KOPT-K1 (cell line): ENCODE data around the gene HOXD9.

Experiments used
- H3K27ac ChIP-seq: fragments of 200-600 bp; sonication (generic); 2 replicates; pipeline ENCODE4 v1.5.1; 2016; ENCODE audit warnings: antibody characterized with exemption, mild to moderate bottlenecking, low read depth, low read length; ENCODE audit not compliant: poor library complexity, severe bottlenecking
- H3K36me3 ChIP-seq: fragments of 200-600 bp; sonication (generic); 2 replicates; pipeline ENCODE4 v1.5.1; 2017; ENCODE audit warnings: antibody characterized with exemption, mild to moderate bottlenecking, low read length, moderate library complexity; ENCODE audit not compliant: insufficient read depth
- H3K9me3 ChIP-seq: fragments of 200-600 bp; sonication (generic); 2 replicates; pipeline ENCODE4 v1.5.1; 2017; ENCODE audit warnings: antibody characterized with exemption, low read length, mild to moderate bottlenecking; ENCODE audit not compliant: insufficient read depth, poor library complexity, severe bottlenecking

HOXD9 gene

GRCh38 chr2:176142281-176142680, 19.8 kb downstream of the HOXD9 start:
- H3K36me3 ChIP-seq = no peaks in the 10 kb centered on the region
- no peaks in the 10 kb centered on the region for H3K9me3 ChIP-seq
- no peak overlapping the region for H3K27ac ChIP-seq

- Histone ChIP-seq H3K36me3 (no peaks in the 10 kb centered on the region), H3K9me3 (no peaks in the 10 kb centered on the region), H3K27ac (no peak overlapping the region)
Measured at GRCh38 chr2:176145085-176145969, 22.8 kb downstream of the HOXD9 start.

- Histone ChIP-seq H3K36me3 (no peaks in the 10 kb centered on the region), H3K9me3 (no peaks in the 10 kb centered on the region), H3K27ac (no peak overlapping the region)
Measured at GRCh38 chr2:176146101-176146500, 23.6 kb downstream of the HOXD9 start.

- H3K9me3 ChIP-seq = no peaks in the 10 kb centered on the region
- no peak overlapping the region for H3K27ac ChIP-seq
- no peaks in the 10 kb centered on the region for H3K36me3 ChIP-seq
Measured at GRCh38 chr2:176146645-176147044, 24.1 kb downstream of the HOXD9 start.

GRCh38 chr2:176147210-176147799, 24.8 kb downstream of the HOXD9 start:
- no peaks in the 10 kb centered on the region for H3K36me3 ChIP-seq
- no peaks in the 10 kb centered on the region for H3K9me3 ChIP-seq
- no peak overlapping the region for H3K27ac ChIP-seq

- Histone ChIP-seq H3K27ac (no peak overlapping the region), H3K36me3 (no peaks in the 10 kb centered on the region), H3K9me3 (no peaks in the 10 kb centered on the region)
Measured at GRCh38 chr2:176147800-176148496, 25.4 kb downstream of the HOXD9 start.

- H3K9me3 ChIP-seq = no peaks in the 10 kb centered on the region
- no peaks in the 10 kb centered on the region for H3K36me3 ChIP-seq
Measured at GRCh38 chr2:176148751-176149421, 26.4 kb downstream of the HOXD9 start.

GRCh38 chr2:176149481-176149938, 27.0 kb downstream of the HOXD9 start:
- Histone ChIP-seq H3K9me3 (no peaks in the 10 kb centered on the region), H3K27ac (no peak overlapping the region), H3K36me3 (no peaks in the 10 kb centered on the region)

More at GRCh38 chr2:176148751-176149421, 26.4 kb downstream of the HOXD9 start:
- no peak overlapping the region for H3K27ac ChIP-seq

- no peaks in the 10 kb centered on the region for H3K36me3 ChIP-seq
- H3K9me3 ChIP-seq = no peaks in the 10 kb centered on the region
Measured at GRCh38 chr2:176149939-176150583, 27.5 kb downstream of the HOXD9 start.

GRCh38 chr2:176150584-176151441, 28.3 kb downstream of the HOXD9 start:
- H3K27ac ChIP-seq = no peak overlapping the region
- no peaks in the 10 kb centered on the region for H3K9me3 ChIP-seq
- no peaks in the 10 kb centered on the region for H3K36me3 ChIP-seq

More at GRCh38 chr2:176149939-176150583, 27.5 kb downstream of the HOXD9 start:
- H3K27ac ChIP-seq = no peak overlapping the region

GRCh38 chr2:176151442-176152287, 29.1 kb downstream of the HOXD9 start, which contains the start of gene HOXD4:
TSS of gene HOXD4 (plus strand) at chr2:176151550. CDS start at chr2:176151634, 84 bp downstream.
- Histone ChIP-seq H3K27ac (no peak within 1 kb of the TSS), H3K9me3 (no peaks in the 10 kb centered on the region), H3K36me3 (no peaks in the 10 kb centered on the region)

GRCh38 chr2:176152350-176153181, 30.0 kb downstream of the HOXD9 start:
- H3K36me3 ChIP-seq = no peaks in the 10 kb centered on the region
- no peaks in the 10 kb centered on the region for H3K9me3 ChIP-seq
- no peak overlapping the region for H3K27ac ChIP-seq
